GM12801 (cell line): ENCODE measurements around the gene EIF5A.

Experiments used
- CTCF ChIP-seq: IDR thresholded peaks from one replicate; pipeline ENCODE4 v1.5.1; 2011; ENCODE audit warnings: control low read depth; ENCODE audit not compliant: insufficient read length; ENCODE audit errors: extremely low read depth

Gene EIF5A

GRCh38 chr17:7294614-7295153 is 12.7 kb upstream of the EIF5A start, which contains the start of gene YBX2:
TSS of gene YBX2 (minus strand) at chr17:7294639. CDS start at chr17:7294500, 139 bp downstream.
- TF ChIP-seq CTCF, result no peak

GRCh38 chr17:7295230-7296180 is 11.9 kb upstream of the EIF5A start:
- TF ChIP-seq CTCF, result no peak

GRCh38 chr17:7296189-7296861 is 11.1 kb upstream of the EIF5A start:
- TF ChIP-seq CTCF, result no peak

- TF ChIP-seq CTCF, result no peak
These were observed 3.2 kb upstream of the EIF5A start for GRCh38 chr17:7304179-7304578.

- no peak for TF ChIP-seq CTCF
These were observed 527 bp downstream of the EIF5A start for GRCh38 chr17:7307686-7308624.

GRCh38 chr17:7308625-7309433 is 1.4 kb downstream of the EIF5A start:
- TF ChIP-seq CTCF, result no peak
